Measurements from ENCODE around the gene MLIP.
"Not testable (repeated sequence)": the region's sequence is repeated elsewhere in the genome, so short reads cannot be mapped to it uniquely, and the experiment has no call there.

The MLIP gene

DNA sequence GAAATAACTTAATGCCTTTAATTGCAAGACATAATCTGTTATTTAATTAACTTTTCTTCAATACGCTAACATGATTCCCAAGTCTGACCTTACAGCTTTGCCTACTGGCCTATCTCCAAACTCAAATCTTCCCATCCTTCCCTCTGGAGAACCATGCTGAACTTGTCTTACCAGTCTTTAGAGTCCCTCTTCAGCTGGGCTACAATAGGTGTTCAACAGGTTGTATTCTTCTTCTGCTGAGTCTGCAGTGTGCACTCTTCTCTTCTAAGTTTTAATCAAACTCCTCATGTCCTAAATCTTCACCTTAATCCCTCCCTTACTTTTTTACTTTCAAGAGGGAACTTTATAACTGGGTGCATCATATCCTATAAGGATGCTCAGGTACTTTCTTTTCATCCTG, 121.5 kb downstream of the MLIP start:
- no peak for DNase-seq (ENCODE audit: low spot score)

- no peak for DNase-seq (ENCODE audit: low spot score)
These were observed 123.3 kb downstream of the MLIP start for GRCh38 chr6:54234539-54234938.

- no peak for DNase-seq (ENCODE audit: low spot score)
These were observed 125.7 kb downstream of the MLIP start for GRCh38 chr6:54236984-54237383.

GRCh38 chr6:54238396-54238795, 127.2 kb downstream of the MLIP start:
- DNase-seq (ENCODE audit: low spot score) = no peak

DNA sequence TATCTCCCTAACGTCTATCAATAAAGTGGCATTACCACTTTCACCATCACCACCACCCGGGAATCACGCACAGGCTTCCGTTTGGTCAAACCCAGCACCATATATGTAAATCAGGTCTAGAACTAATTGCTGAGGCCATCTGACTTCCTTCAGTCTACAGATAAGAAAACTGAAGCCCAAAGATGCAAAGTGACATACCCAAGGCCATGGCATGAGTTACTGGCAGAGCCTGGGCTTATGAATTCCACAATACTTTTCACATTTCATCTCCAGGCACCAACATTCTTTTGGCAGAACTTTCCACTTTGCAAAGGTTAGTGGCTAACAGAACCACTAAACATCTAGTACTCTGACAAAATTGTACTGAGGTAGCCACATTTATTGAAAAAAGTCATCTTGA, 132.5 kb downstream of the MLIP start:
- no peak for DNase-seq (ENCODE audit: low spot score)

- no peak for DNase-seq (ENCODE audit: low spot score)
These were observed 133.2 kb downstream of the MLIP start for GRCh38 chr6:54244430-54244829.

- no peak for DNase-seq (ENCODE audit: low spot score)
These were observed 134.0 kb downstream of the MLIP start for GRCh38 chr6:54245265-54245664.

DNA sequence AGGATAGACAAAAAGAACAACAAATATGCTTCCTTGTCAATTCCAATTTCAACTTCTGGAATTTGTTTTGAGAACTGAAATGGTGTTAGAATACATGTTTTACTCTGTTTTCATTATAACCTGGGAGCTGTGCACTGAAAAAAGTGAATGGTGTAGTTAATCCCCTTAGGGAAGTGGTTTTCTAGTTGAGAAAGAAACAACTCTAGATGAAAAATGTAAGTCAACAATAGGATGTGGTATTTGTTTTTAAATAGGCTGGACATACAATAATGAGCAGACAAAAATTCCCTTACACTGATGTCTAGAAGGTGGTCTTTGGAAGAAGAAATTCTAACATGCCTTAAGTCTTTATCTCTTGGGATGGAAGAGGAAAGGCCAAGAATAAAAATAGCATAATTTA, 137.1 kb downstream of the MLIP start:
- no peak for DNase-seq (ENCODE audit: low spot score)

DNA sequence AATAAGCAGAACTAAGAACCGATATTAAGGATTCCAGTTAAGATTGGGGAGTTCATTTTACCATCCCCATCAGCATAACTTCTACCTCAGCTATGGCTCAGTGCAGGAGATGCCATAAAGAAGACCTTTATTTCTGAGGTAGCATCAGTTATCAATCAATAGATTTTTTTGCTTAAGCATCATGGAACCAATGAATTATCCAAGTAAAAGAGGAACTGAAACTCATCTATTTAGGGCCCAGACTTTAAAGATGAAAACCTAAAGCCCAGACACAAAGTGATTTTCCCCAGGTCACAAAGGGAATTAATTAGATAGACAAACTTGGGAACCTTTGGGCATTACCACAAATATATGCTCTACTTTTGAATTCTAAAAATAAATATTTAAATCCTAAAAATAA, 137.8 kb downstream of the MLIP start:
- DNase-seq (ENCODE audit: low spot score) = no peak

- not testable (repeated sequence) for DNase-seq (ENCODE audit: low spot score)
These were observed 138.6 kb downstream of the MLIP start for GRCh38 chr6:54249812-54250211.

- DNase-seq (ENCODE audit: low spot score) = no peak
These were observed 141.3 kb downstream of the MLIP start for GRCh38 chr6:54252496-54252895.

- DNase-seq (ENCODE audit: low spot score) = no peak
These were observed 141.7 kb downstream of the MLIP start for GRCh38 chr6:54252916-54253315.

- DNase-seq (ENCODE audit: low spot score) = no peak
These were observed 143.6 kb downstream of the MLIP start for GRCh38 chr6:54254886-54255285.

DNA sequence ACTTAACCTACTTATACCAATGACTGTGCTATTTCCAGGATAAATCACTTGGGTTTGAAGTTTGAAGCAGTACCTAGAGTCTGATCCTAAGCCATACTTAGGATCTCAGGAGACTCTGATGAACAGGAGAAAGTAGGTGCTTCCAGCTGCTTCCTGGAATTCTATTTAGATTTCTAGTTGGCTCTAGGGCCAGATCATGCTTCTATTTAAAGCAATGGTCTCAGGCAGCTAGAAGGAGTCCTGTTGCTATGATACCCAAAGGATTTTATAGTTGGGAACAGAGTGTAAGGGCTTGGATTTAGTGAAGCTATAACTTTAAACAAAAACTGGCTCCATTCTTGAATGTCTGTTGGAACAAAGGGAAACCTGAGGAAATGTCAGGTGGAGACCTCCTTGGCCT, 144.6 kb downstream of the MLIP start:
- DNase-seq (ENCODE audit: low spot score) = no peak

- DNase-seq (ENCODE audit: low spot score) = no peak
These were observed 148.8 kb downstream of the MLIP start for GRCh38 chr6:54260025-54260424.

DNA sequence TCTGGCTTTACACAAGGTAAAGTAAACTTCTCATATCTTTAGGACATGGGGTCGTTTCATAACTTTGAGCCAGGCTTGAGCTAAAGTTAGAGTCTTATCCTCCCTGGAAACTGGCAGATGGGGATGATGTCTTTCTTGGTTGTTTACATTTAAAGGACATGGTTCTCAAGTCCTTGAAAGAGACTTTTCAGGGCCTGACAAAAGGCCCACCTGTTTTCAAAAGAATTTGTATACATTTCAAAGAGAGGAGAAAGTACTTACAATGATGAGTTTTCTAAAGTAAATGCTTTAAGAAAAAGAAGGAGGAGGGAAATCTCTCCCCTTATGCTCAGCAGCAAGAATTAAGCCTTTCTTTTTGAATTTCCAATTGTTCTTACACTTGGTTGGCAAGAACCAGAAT, 151.3 kb downstream of the MLIP start:
- no peak for DNase-seq (ENCODE audit: low spot score)

DNA sequence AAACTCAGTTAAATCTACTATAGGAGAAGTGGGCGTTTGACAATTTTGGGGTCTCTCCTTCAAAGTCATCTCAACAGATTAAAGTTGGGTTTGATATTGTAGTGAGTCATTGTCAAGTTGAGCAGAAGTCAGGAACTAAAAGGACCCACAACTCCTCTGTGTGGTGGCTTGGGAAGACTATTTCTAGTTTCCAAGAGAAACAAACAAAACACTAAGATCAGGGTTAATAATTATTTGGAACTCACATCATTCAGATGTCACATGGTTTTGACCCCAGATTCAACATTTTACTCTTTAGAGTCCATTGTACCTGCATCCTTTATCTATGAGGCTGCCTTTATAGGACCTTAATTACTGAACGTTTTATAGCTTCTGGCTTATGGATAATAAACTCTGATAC, 151.7 kb downstream of the MLIP start:
- no peak for DNase-seq (ENCODE audit: low spot score)

DNA sequence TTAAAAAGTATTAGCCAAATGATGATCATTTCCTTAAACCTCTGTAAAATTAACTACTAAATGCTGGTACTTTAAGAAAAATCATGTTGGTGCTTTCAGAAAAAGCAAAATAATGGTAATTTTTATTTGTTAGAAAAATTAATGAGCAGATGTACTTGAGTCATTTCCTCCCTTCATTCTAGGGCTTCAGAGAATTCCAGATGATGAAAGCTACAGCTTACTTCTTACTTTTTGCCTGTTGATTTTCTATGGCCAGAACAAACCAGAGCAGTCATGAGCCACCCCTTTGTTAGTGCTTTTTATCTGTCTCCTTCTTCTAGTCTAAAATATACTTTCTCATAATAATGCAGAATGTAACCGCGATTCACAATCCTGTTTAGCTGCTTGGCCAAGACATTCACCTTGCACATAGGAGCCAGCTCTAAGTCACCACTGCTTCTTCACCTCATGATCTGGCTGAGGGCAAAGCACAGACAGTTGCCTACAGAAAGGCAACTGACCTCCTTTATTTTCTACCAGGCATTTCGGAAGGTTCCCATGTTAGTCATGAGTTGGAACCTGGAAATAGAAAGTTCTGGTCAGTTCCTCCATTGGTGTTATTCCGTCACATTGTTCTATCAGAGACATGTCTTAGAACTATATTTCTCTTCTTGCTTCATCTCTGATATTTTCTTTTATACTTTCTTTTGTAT, 153.5 kb downstream of the MLIP start:
- no peak for DNase-seq (ENCODE audit: low spot score)

GRCh38 chr6:54266400-54266923, 155.2 kb downstream of the MLIP start:
- DNase-seq (ENCODE audit: low spot score) = no peak

DNA sequence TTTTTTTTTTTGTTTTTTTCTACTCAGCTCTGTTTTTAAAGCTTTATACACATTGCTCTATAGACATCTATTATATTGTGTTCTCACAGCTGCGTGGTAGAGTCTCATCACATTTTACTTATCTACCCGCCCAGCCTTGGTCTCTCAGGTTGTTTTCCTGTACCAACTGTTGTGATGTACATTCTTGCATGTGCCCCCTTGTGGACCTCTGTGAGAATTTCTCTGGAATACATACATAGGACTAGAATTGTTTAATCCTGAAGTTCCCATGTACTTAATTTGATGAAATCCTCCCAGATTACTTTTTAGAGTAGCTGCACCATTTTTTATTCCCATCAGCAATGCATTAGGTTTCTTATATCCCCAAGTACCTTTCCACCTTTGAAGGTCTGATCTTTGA, 156.6 kb downstream of the MLIP start:
- DNase-seq (ENCODE audit: low spot score) = no peak

DNA sequence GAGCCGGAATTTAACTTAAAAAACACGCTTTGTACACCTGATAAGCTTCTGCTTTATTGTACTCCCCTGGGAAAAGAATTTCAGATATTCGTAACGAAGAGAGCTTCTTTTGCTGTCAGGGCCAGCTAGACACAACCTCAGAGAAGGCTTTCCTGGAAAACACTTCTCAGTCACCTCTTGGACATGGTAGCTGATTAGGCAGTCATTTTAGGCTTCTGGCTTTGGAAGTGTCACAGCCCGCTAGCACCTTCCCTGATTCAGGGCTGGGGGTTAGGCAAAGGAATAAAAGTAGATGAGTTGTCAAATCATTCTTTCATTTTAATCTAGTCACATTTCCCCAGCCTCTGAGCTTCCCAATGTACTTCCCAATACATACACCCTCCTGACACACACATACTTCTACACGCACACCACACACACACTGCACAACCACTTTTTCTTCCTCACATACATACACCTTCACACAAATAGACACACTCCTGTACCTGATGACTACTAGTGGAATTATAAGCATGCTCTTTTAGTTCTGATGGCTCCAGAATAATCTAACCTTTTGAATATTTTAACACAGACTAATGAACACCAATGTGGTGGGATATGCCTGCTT, 162.1 kb downstream of the MLIP start:
- DNase-seq (ENCODE audit: low spot score) = no peak

- no peak for DNase-seq (ENCODE audit: low spot score)
These were observed 163.1 kb downstream of the MLIP start for GRCh38 chr6:54274383-54274782.

- no peak for DNase-seq (ENCODE audit: low spot score)
These were observed 170.9 kb downstream of the MLIP start for GRCh38 chr6:54282186-54282585.
